K562 (cell line): ENCODE measurements around the gene LRMDA. TPM values are rescaled to one million over a fixed set of nuclear protein-coding genes. Genes with fewer than 3 reads are reported as not detected.

Source experiments
- ATAC-seq: fragments of 200-7000 bp; cut with Tn5 transposase; 3 replicates; pipeline ENCODE4 v1.9.1; 2020; ENCODE audit warnings: moderate library complexity
- BruUV-seq: library from RNA; stranded (reverse); fragments of 400-500 nt; replicated peaks from 2 replicates; lab custom pipeline; 2021; lab: Mats Ljungman, UMichigan
- CTCF ChIA-PET: fragments of 300-600 bp; formaldehyde crosslinking; extraction: SDS; loops from one replicate; lab custom pipeline; 2021; ENCODE audit warnings: low intra/inter-chr PET ratio; lab: Yijun Ruan, JAX
- POLR2A ChIA-PET: fragments of 300-600, 350-650 bp; sonication (Branson Sonifier 250); formaldehyde crosslinking; extraction: SDS; loops from one replicate; lab custom pipeline; 2021; ENCODE audit warnings: antibody characterized with exemption, inconsistent platforms; lab: Yijun Ruan, JAX
- DNase-seq, 4 experiments: peaks; one replicate each; pipeline versions ENCODE4 v3.0.0 to v3.0.0-alpha.2; 2011 to 2018; ENCODE audit warnings: low spot score in 3 of 4, mixed read lengths in 3 of 4; ENCODE audit errors: extremely low read depth in 1 of 4
- FAIRE-seq: peaks from 2 replicates; lab custom pipeline; 2011; peaks lifted over from hg19 to GRCh38; lab: Jason Lieb, UNC
- H2AFZ ChIP-seq: 2 replicates; pipeline ENCODE4 v1.6.0; 2011; ENCODE audit warnings: low read depth, low read length, control low read depth, inconsistent platforms
- H3K27ac ChIP-seq: fragments of 200-600 bp; 3 replicates; pipeline ENCODE4 v1.8.0; 2011; ENCODE audit warnings: low read depth, mild to moderate bottlenecking, control low read depth, inconsistent platforms, low read length, moderate library complexity, mixed read lengths; ENCODE audit errors: extremely low read depth
- H3K27me3 ChIP-seq, 2 experiments: fragments of 300-600 bp in 1 of 2; 2 replicates in 1 of 2; 3 replicates in 1 of 2; pipeline versions ENCODE4 v1.6.0 to v1.8.0; 2011; ENCODE audit warnings: inconsistent platforms in 2 of 2, low read length in 2 of 2, mild to moderate bottlenecking in 1 of 2, mixed read lengths in 1 of 2, moderate library complexity in 1 of 2; ENCODE audit not compliant: control insufficient read depth in 2 of 2, insufficient read depth in 2 of 2
- H3K36me3 ChIP-seq: fragments of 300-600 bp; 3 replicates; pipeline ENCODE4 v1.8.0; 2011; ENCODE audit warnings: mild to moderate bottlenecking, low read length, inconsistent platforms; ENCODE audit not compliant: control insufficient read depth, insufficient read depth
- H3K4me1 ChIP-seq, 2 experiments: fragments of 200-600 bp in 1 of 2; replicated peaks in 1 of 2; 2 replicates in 1 of 2; 3 replicates in 1 of 2; pipeline versions ENCODE4 v1.5.1 to v1.8.0; 2011; ENCODE audit warnings: inconsistent platforms in 2 of 2, low read length in 2 of 2, mild to moderate bottlenecking in 1 of 2, mixed read lengths in 1 of 2, moderate library complexity in 1 of 2; ENCODE audit not compliant: control insufficient read depth in 2 of 2, insufficient read depth in 2 of 2
- H3K4me2 ChIP-seq: 2 replicates; pipeline ENCODE4 v1.6.1; 2011; ENCODE audit warnings: low read length, control low read depth, inconsistent platforms, mixed read lengths; ENCODE audit not compliant: insufficient read depth
- H3K4me3 ChIP-seq: fragments of 200-600 bp; sonication (generic), shearing (Covaris generic); 2 replicates; pipeline ENCODE4 v1.5.1; 2016; ENCODE audit warnings: control low read depth, inconsistent platforms
- H3K79me2 ChIP-seq: fragments of 200-600 bp; 3 replicates; pipeline ENCODE4 v1.8.0; 2011; ENCODE audit warnings: low read length, inconsistent platforms; ENCODE audit not compliant: control insufficient read depth, insufficient read depth
- H3K9ac ChIP-seq, 2 experiments: 2 replicates each; pipeline versions ENCODE4 v1.6.0 to v1.6.1; 2011; ENCODE audit warnings: low read depth in 2 of 2, low read length in 2 of 2, control low read depth in 1 of 2, inconsistent platforms in 1 of 2, mild to moderate bottlenecking in 1 of 2, mixed read lengths in 1 of 2; ENCODE audit not compliant: insufficient read depth in 1 of 2
- H3K9me1 ChIP-seq: one replicate; pipeline ENCODE4 v1.6.0; 2011; ENCODE audit warnings: inconsistent platforms, mild to moderate bottlenecking, low read length, moderate library complexity; ENCODE audit not compliant: control insufficient read depth, insufficient read depth
- H3K9me3 ChIP-seq: replicated peaks from 2 replicates; pipeline ENCODE4 v1.5.1; 2011; ENCODE audit warnings: low read depth, low read length, inconsistent platforms; ENCODE audit not compliant: control insufficient read depth, insufficient read depth
- H4K20me1 ChIP-seq: replicated peaks from 2 replicates; pipeline ENCODE4 v1.6.1; 2011; ENCODE audit warnings: low read length, inconsistent platforms, mixed read lengths; ENCODE audit not compliant: control insufficient read depth, insufficient read depth
- FOXA1 ChIP-seq: fragments of 450-650 bp; IDR thresholded peaks from 2 replicates; pipeline ENCODE4 v1.6.1; 2016; ENCODE audit warnings: mild to moderate bottlenecking, borderline replicate concordance
- ZNF24 ChIP-seq: fragments of 450-650 bp; IDR thresholded peaks from 2 replicates; pipeline ENCODE4 v1.6.1; 2016
- ZNF592 ChIP-seq: fragments of 450-650 bp; IDR thresholded peaks from 2 replicates; pipeline ENCODE4 v1.6.1; 2017; ENCODE audit warnings: antibody characterized with exemption, mild to moderate bottlenecking
- ZNF609 ChIP-seq: sonication (generic); formaldehyde crosslinking; IDR thresholded peaks from 2 replicates; pipeline ENCODE4 v1.8.1; 2023; ENCODE audit warnings: missing genetic modification reagents, mild to moderate bottlenecking, borderline replicate concordance
- ZNF766 ChIP-seq: fragments of 200-800 bp; sonication (Bioruptor generic); conservative IDR thresholded peaks from 2 replicates; pipeline ENCODE4 v1.6.1; 2016; ENCODE audit warnings: missing genetic modification characterization, missing compliant biosample characterization
- WGBS: fragments of 100-300 bp; shearing (Covaris generic); methylation state at CpG from one replicate; pipeline ENCODE4 v1.1.6; 2016; ENCODE audit warnings: low coverage, mixed read lengths; ENCODE audit not compliant: insufficient coverage; ENCODE audit errors: missing lambda C conversion rate; 5-methylcytosine and 5-hydroxymethylcytosine counted together
- in situ Hi-C: fragments of 300-500 bp; cut with MboI; formaldehyde crosslinking; loops from 4 replicates; pipeline ENCODE4 v1.15.0; 2018; ENCODE audit warnings: inconsistent platforms, mixed read lengths
- intact Hi-C: fragments of 100-400 bp; cut with micrococcal nuclease; formaldehyde crosslinking; loops from 2 replicates; pipeline ENCODE4 v1.14.2; 2022
- polyA plus RNA-seq, 8 experiments: library from polyadenylated mRNA; depleted of rRNA in 4 of 8; stranded (reverse) in 5 of 8; unstranded in 3 of 8; fragments of >200 nt; fragmentation: Nextera tagmentation in 2 of 8; fragmentation: Illumina TruSeq in 1 of 8; extraction: Ambion mirVana in 2 of 8; extraction: Trizol in 1 of 8; gene quantifications; 2 replicates each; pipeline versions ENCODE4 v1.2.1 to v1.2.3, GENCODE V29; 2011 to 2014; ENCODE audit warnings: inconsistent platforms in 1 of 8, missing spikeins in 1 of 8
- total RNA-seq, 7 experiments: library from RNA; depleted of rRNA in 6 of 7; stranded (reverse); fragments of >200 nt in 6 of 7; fragmentation: Illumina TruSeq in 2 of 7; extraction: Trizol in 2 of 7; gene quantifications; 2 replicates each; pipeline versions ENCODE4 v1.2.1 to v1.2.3, GENCODE V29; 2011 to 2021; ENCODE audit warnings: low replicate concordance in 1 of 7

Gene LRMDA
- total and polyA plus RNA-seq, 9 of the 15 experiments (the other 6 are each of a cell fraction or from before 2014, with no cell fraction given), result 0.25 TPM; not detected in 8

- TF ChIP-seq ZNF609 (CRISPR knock-in tag), result no peak
Measured at GRCh38 chr10:76429368-76430060, 998.1 kb downstream of the LRMDA start (continued).

GRCh38 chr10:76430061-76430645 lies 998.7 kb downstream of the LRMDA start:
- Histone ChIP-seq H4K20me1 (no peaks in the 10 kb centered on the region), H3K9me1 (no peaks in the 10 kb centered on the region), H3K9ac (no peak overlapping the region), H3K36me3 (no peaks in the 10 kb centered on the region), H2AFZ (no peak overlapping the region), H3K4me2 (no peak overlapping the region), H3K79me2 (no peaks in the 10 kb centered on the region), H3K27me3 (no peaks in the 10 kb centered on the region), H3K9me3 (no peaks in the 10 kb centered on the region), H3K4me1 (no peaks in the 10 kb centered on the region), H3K4me3 (no peak overlapping the region), H3K27ac (no peak overlapping the region)
- no peak for ATAC-seq
- ChIA-PET POLR2A (no interaction called here), CTCF (interaction anchor here (0.7 kb wide), 1 partner anchor 498 kb away, joined by 4 read pairs; no protein-coding TSS in a partner anchor)
- in situ Hi-C loops, result no loop called here
- WGBS, result 0% methylated on average over 4 of the region's 4 CpGs
- no peak for FAIRE-seq
- intact Hi-C loops, result no loop called here
- no peak for DNase-seq
- BruUV-seq, result no TSS peak
- no peak for TF ChIP-seq ZNF24
- no peak for TF ChIP-seq FOXA1
- TF ChIP-seq ZNF766 (CRISPR knock-in tag), result no peak
- TF ChIP-seq ZNF592, result no peak
